Vagina (tissue), 2 donors: Measurements from ENCODE around the gene CCDC83. TPM values are rescaled to one million over a fixed set of nuclear protein-coding genes. Genes with fewer than 3 reads are reported as not detected.
"Not testable (repeated sequence)": the region's sequence is repeated elsewhere in the genome, so short reads cannot be mapped to it uniquely, and the experiment has no call there.

Experiments used
- DNase-seq, 2 donors: peaks; one replicate each; pipeline ENCODE4 v3.0.0-alpha.2; 2017; ENCODE audit errors: extremely low spot score in 2 of 2
- H3K27ac ChIP-seq: fragments of 200-600 bp; sonication (generic); one replicate; pipeline ENCODE4 v1.5.1; 2019
- H3K27me3 ChIP-seq: fragments of 200-600 bp; sonication (generic); one replicate; pipeline ENCODE4 v1.5.1; 2019
- H3K36me3 ChIP-seq, 2 donors: fragments of 200-600 bp; sonication (generic); one replicate each; pipeline ENCODE4 v1.5.1; 2017 to 2019
- H3K4me1 ChIP-seq: fragments of 200-600 bp; sonication (generic); one replicate; pipeline ENCODE4 v1.5.1; 2019
- H3K4me3 ChIP-seq, 2 donors: fragments of 200-600 bp; sonication (generic); 1 replicate in 1 of 2; 2 replicates in 1 of 2; pipeline ENCODE4 v1.5.1; 2016 to 2019
- H3K9me3 ChIP-seq: fragments of 200-600 bp; sonication (generic); one replicate; pipeline ENCODE4 v1.5.1; 2019
- CTCF ChIP-seq, 3 experiments: fragments of 450-650 bp in 2 of 3; fragments of 200-600 bp in 1 of 3; sonication (generic) in 1 of 3; IDR thresholded peaks; one replicate each; pipeline ENCODE4 v1.5.1; 2017 to 2019; ENCODE audit warnings: antibody characterized with exemption in 3 of 3, mild to moderate bottlenecking in 2 of 3, moderate library complexity in 2 of 3
- POLR2A ChIP-seq, 2 donors: fragments of 450-650 bp; IDR thresholded peaks; one replicate each; pipeline ENCODE4 v1.6.1; 2017; ENCODE audit warnings: antibody characterized with exemption in 2 of 2, mild to moderate bottlenecking in 2 of 2, moderate library complexity in 2 of 2
- POLR2AphosphoS5 ChIP-seq, 2 donors: sonication (generic); formaldehyde crosslinking; IDR thresholded peaks; one replicate each; pipeline ENCODE4 v1.9.0; 2017; ENCODE audit warnings: antibody characterized with exemption in 2 of 2, mild to moderate bottlenecking in 2 of 2, low read depth in 1 of 2; ENCODE audit not compliant: insufficient read depth in 1 of 2
- intact Hi-C: fragments of 100-400 bp; cut with DNase I; formaldehyde crosslinking; loops from one replicate; pipeline ENCODE4 v1.15.1; 2023
- total RNA-seq: library from RNA; depleted of rRNA; stranded (reverse); fragments of >200 nt; gene quantifications from one replicate; pipeline ENCODE4 v1.2.3, GENCODE V29; 2016

CCDC83 gene
- total RNA-seq, 1 donor from 2014 or later = not detected

GRCh38 chr11:85829172-85829571 is 26.0 kb upstream of the CCDC83 start:
- Histone ChIP-seq H3K27ac (peak overlapping the region; percentile 7), H3K36me3 (no peaks in the 10 kb centered on the region), H3K4me1 (peaks cover 38% of the 10 kb centered on the region), H3K9me3 (no peaks in the 10 kb centered on the region), H3K27me3 (no peaks in the 10 kb centered on the region), H3K4me3 (no peak overlapping the region)
- DNase-seq = no peak
- intact Hi-C loops = no loop called here
- TF ChIP-seq CTCF (IDR thresholded peaks at IDR 0.05) (no peak), POLR2AphosphoS5 (IDR thresholded peaks at IDR 0.05; ENCODE audit: insufficient read depth in 1 of 2, low read depth in 1 of 2) (no peak), POLR2A (IDR thresholded peaks at IDR 0.05) (no peak)

GRCh38 chr11:85831050-85831449 is 24.1 kb upstream of the CCDC83 start:
- intact Hi-C loops = no loop called here
- TF ChIP-seq POLR2AphosphoS5 (IDR thresholded peaks at IDR 0.05; ENCODE audit: insufficient read depth in 1 of 2, low read depth in 1 of 2) (no peak), CTCF (IDR thresholded peaks at IDR 0.05) (no peak), POLR2A (IDR thresholded peaks at IDR 0.05) (no peak)

GRCh38 chr11:85835263-85835662 is 19.9 kb upstream of the CCDC83 start:
- H3K27ac ChIP-seq = no peak overlapping the region
- no peak for DNase-seq
- no peaks in the 10 kb centered on the region for H3K27me3 ChIP-seq
- no peaks in the 10 kb centered on the region for H3K9me3 ChIP-seq
- H3K4me3 ChIP-seq = no peak overlapping the region
- intact Hi-C loops = no loop called here
- H3K36me3 ChIP-seq = no peaks in the 10 kb centered on the region
- H3K4me1 ChIP-seq = no peaks in the 10 kb centered on the region
- TF ChIP-seq CTCF (IDR thresholded peaks at IDR 0.05) (no peak), POLR2A (IDR thresholded peaks at IDR 0.05) (no peak), POLR2AphosphoS5 (IDR thresholded peaks at IDR 0.05; ENCODE audit: insufficient read depth in 1 of 2, low read depth in 1 of 2) (no peak)

More at GRCh38 chr11:85831050-85831449, 24.1 kb upstream of the CCDC83 start:
- H3K9me3 ChIP-seq = no peaks in the 10 kb centered on the region
- no peaks in the 10 kb centered on the region for H3K27me3 ChIP-seq
- H3K4me3 ChIP-seq = no peak overlapping the region
- H3K4me1 ChIP-seq = peaks cover 30% of the 10 kb centered on the region
- no peak overlapping the region for H3K27ac ChIP-seq
- H3K36me3 ChIP-seq = no peaks in the 10 kb centered on the region
- no peak for DNase-seq

GRCh38 chr11:85835729-85836128 is 19.5 kb upstream of the CCDC83 start:
- no peaks in the 10 kb centered on the region for H3K36me3 ChIP-seq
- TF ChIP-seq POLR2AphosphoS5 (IDR thresholded peaks at IDR 0.05; ENCODE audit: insufficient read depth in 1 of 2, low read depth in 1 of 2) = no peak
- no peak for TF ChIP-seq POLR2A (IDR thresholded peaks at IDR 0.05)
- no peak for TF ChIP-seq CTCF (IDR thresholded peaks at IDR 0.05)
- intact Hi-C loops = no loop called here
- no peaks in the 10 kb centered on the region for H3K27me3 ChIP-seq
- H3K4me1 ChIP-seq = no peaks in the 10 kb centered on the region
- H3K27ac ChIP-seq = no peak overlapping the region
- no peaks in the 10 kb centered on the region for H3K9me3 ChIP-seq
- no peak for DNase-seq
- no peak overlapping the region for H3K4me3 ChIP-seq

GRCh38 chr11:85840932-85841331 is 14.3 kb upstream of the CCDC83 start:
- H3K36me3 ChIP-seq, H3K9me3 ChIP-seq, H3K4me1 ChIP-seq, H3K27ac ChIP-seq, H3K4me3 ChIP-seq, DNase-seq, intact Hi-C loops, H3K27me3 ChIP-seq: not testable (repeated sequence)

GRCh38 chr11:85843929-85844328 is 11.3 kb upstream of the CCDC83 start:
- intact Hi-C loops = no loop called here
- Histone ChIP-seq H3K4me3 (no peak overlapping the region), H3K36me3 (no peaks in the 10 kb centered on the region), H3K27ac (no peak overlapping the region), H3K27me3 (no peaks in the 10 kb centered on the region), H3K4me1 (no peaks in the 10 kb centered on the region), H3K9me3 (no peaks in the 10 kb centered on the region)
- TF ChIP-seq CTCF (IDR thresholded peaks at IDR 0.05) = no peak
- TF ChIP-seq POLR2A (IDR thresholded peaks at IDR 0.05) = no peak
- no peak for TF ChIP-seq POLR2AphosphoS5 (IDR thresholded peaks at IDR 0.05; ENCODE audit: insufficient read depth in 1 of 2, low read depth in 1 of 2)
- DNase-seq = no peak
